NK-92 (cell line): Measurements from ENCODE around the gene LEO1.
"Not testable (repeated sequence)": the region's sequence is repeated elsewhere in the genome, so short reads cannot be mapped to it uniquely, and the experiment has no call there.

Experiments
- DNase-seq: peaks from one replicate; lab custom pipeline; 2025; ENCODE audit not compliant: unreplicated experiment; lab: John Stamatoyannopoulos, UW

Gene LEO1

DNA sequence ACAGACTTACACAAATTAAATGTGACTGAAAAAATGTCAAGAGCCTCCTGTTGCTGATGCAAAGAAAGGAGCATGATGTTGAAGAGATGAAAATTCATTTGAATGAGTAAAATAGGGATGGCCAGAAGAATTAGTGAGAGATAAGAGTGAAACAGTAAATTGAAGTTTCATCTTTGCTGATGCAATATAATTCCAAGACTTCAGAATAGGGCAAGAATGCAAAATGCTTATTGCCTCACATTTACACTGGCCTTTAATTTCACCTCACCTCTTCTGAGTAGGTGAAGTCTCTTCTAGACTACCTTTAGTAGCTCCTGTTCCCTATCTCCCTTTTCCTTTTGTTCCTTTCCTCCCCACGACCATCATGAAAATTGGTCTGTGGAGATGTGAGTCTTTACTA is 32.1 kb upstream of the LEO1 start:
- no peak for DNase-seq

DNA sequence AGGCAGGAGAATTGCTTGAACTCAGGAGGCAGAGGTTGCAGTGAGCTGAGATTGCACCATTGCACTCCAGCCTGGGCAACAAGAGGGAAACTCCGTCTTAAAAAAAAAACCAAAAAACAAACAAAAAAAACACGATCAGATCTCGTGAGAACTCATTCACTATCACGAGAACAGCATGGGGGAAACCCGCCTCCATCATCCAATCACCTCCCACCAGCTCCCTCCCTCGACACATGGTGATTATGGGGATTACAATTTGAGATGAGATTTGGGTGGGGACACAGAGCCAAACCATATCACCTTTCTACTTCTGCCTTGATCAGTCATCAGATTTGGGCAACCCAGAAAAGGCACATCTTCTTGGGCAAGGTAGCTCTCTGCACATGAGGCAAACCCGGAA is 31.5 kb upstream of the LEO1 start:
- DNase-seq = not testable (repeated sequence)

DNA sequence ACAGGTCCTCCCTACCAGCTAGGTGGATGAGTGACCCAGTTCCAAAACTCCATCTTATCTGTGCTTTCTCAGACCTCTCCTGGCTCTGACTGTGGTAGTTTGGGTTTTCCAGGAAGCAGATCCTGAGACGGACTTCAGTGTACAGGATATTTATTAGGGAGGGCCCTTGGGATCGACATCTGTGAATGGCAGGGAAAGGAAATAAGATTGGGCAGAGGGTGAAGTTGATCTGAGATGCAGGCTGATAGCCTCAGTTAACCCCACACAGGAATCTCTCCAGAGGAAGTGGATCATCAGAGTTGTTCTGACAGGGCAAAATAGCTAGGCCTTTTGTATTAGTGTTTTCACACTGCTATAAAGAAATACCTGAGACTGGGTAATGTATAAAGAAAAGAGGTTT is 30.8 kb upstream of the LEO1 start:
- DNase-seq = no peak

DNA sequence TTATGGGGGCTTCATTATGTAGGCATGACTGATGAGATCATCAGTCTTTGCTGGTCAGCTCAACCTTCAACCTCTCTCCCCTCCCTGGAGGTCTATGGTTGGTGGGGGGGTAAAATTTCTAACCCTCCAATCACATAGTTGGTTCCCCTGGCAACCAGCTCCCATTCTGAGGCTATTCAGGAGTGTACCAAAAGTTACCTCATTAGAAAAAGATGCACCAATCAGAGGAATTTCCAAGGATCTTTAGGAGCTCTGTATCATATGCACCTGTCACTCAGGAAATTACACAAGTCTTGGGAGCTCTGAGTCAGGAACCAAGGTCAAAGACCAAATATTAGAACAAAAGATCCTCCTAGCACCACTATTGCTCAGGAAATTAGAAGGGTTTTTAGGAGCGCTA is 21.4 kb upstream of the LEO1 start:
- DNase-seq = no peak

DNA sequence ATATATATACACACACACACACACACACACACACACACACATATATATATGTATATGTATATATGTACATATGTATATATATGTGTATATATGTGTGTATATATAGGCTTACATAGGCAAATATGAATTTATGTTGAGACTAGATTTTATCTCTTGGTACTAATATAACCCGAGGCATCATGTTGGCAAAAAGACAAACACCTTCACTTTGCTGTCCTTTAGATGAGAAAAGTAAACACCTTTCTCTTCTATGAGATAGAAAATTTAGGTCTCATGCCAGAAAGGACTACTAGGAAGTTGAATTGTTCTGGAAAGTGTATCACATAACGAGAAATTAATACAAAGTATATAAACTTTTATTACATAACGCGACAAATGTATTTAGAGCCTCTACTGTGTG is 19.6 kb upstream of the LEO1 start:
- DNase-seq = no peak

DNA sequence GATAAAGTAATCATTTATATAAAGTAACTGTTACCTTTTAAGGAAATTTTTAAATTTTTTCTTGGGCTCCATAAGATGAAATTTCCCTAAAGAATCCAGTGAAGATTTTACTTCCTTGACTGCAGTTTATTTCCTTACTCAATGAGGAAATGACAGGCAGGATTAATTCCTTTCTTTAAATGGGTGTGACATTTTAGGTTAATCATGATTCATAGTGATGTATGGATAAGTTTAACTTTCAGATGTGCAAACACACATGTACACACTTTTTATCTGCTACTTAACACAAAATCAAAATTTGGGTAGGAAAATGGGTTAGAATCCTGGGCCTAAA is 11.2 kb upstream of the LEO1 start:
- no peak for DNase-seq

DNA sequence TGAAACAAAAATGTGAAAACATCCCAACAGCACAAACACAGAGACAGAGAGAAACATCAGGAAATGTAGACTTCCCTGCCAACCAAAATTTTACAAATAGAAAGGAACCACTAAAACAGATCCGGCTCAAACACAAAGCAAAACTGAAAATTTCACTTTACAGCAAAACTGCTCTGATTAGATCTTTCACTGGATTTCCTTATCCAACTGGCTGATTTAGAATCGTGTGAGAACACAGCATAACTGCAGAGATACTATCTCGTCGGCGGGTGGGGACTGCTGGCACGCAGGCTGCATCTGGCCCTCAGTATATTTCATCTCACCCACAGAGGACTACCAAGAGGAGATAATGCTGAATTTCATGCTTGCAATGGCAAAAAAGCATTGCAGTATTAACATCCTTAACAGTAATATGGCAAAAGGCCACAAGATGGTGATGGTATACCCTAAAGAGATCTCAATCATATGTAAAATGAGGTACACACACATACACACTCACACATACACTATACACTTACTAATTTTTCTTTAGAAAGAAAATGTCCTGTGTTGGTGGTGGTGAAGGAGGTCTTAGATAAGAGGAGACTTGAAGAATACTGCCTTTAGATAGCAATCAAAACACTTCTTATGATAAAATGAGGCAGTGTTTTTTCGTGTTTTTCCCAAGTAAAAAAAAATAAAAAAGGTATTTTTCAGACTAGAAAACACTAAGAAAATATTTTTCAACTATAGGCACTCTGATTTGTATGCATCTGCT is 10.6 kb upstream of the LEO1 start:
- no peak for DNase-seq

DNA sequence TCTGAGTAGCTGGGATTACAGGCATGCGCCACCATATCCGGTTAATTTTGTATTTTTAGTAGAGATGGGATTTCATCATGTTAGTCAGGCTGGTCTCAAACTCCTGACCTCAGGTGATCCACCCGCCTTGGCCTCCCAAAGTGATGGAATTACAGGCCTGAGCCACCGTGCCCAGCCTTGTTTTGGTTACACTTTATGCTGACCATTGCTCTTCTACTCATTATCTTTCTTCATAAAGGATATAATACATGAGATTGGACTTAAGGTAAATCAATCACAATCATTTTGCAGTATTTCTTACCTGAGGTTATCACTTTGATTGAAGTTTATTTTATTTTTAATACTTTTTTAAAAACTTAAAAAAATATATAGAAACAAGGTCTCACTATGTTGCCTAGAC is 2.2 kb upstream of the LEO1 start:
- no peak for DNase-seq

DNA sequence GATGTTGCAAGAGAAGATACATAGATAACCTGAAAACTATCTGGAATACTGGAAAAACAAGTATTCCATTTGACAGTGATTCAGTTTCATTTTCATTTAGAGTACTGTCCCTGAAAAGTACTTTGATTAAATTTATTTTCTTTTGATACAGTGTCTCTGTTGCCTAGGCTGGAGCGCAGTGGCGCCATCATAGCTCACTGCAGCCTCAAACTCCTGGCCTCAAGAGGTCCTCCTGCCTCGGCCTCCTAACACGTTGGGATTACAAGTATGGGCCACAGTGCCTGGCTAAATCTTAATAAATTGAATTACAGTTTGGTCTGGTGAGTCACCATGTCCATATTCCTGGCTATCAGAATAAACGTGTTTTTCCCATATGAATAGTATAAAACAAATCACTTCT is 1.6 kb upstream of the LEO1 start:
- no peak for DNase-seq

DNA sequence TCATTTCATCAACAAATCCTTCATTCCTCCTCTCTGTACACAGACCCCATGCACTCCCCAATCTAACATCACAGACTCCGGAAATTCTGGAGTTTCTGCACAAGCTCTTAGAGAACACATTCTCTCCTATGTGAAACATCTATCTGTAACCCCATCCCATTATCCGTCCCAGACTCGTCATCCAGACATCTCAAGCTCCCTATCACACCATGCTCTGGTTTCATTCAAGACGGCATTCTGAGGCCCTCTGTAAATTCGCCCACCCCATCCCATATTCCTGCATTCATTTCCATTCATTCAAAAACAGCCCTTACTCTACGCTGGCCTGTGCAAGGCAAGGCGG is 575 bp downstream of the LEO1 start:
- DNase-seq = no peak

DNA sequence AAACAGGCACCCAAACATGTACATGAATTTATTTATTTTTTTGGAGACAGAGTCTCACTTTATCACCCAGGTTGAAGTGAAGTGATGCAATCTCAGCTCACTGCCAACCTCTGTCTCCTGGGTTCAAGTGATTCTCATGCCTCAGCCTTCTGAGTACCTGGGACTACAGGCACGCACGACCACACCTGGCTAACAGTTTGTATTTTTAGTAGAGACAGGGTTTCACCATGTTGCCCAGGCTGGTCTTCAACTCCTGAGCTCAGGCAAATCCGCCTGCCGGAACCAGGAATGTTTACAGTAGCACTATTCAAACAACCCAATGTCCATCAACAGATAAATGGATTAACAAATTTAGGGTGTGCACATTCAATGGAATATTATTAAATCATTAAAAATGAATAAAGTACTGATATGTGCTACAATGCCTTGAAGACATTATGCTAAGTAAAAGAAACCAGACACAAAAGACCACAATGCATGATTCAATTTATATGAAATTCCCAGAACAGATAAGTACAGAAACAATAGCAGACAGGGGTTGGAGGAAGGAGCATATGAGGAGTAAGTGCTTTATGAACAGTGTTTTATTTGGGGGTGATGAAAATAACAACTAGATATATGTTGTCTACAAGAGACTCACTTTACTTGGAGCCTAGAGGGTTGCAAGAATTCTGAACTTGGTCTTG is 1.3 kb downstream of the LEO1 start:
- DNase-seq = no peak

DNA sequence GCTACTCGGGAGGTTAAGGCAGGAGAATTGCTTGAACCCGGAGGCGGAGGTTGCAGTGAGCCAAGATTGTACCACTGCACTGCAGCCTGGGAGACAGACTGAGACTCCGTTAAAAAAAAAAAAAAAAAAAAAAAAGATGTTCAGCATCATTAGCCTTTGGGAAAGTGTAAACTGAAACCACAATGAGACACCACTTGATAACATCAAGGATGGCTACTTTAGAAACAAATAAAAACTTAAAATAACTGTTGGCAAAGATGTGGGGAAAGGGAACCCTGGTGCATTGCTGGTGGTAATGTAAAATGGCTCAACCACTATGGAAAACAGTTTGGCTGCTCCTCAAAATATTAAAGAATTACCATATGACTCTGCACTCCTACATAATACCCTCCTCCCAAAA is 1.9 kb downstream of the LEO1 start:
- no peak for DNase-seq

DNA sequence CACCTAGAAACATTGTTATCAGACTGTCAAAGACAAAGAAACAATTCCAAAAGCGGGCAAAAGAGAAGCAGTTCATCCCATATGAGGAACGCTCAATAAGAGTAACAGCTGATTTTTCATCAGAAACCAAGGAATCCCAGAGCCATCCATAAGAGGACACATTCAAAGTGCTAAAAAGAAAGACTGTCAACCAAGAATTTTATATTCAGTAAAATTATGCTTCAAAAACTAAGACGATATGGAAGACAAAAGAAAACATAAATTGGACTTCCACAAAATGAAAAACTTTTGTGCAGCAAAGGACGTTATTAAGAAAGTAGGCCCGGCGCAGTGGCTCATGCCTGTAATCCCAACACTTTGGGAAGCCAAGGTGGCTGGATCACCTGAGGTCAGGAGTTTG is 4.0 kb downstream of the LEO1 start:
- DNase-seq = no peak

DNA sequence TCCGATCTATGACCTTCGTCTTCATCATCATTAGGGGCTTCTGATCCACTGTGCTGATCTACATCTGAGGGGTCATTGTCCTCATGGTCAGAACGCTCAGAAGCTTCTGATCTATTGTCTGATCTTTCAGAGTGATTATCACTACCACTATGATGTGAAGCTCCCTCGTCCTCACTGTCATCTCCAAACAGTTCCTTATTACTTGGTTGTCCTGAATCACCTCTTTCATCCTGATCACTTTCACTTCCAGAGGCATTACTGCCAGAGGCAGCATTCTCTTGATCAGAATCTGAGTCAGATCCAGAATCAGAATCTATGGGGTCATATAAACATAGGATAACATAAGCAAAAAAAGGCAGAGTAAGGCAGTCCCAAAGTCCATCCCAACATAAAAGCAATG is 5.4 kb downstream of the LEO1 start:
- DNase-seq = no peak

DNA sequence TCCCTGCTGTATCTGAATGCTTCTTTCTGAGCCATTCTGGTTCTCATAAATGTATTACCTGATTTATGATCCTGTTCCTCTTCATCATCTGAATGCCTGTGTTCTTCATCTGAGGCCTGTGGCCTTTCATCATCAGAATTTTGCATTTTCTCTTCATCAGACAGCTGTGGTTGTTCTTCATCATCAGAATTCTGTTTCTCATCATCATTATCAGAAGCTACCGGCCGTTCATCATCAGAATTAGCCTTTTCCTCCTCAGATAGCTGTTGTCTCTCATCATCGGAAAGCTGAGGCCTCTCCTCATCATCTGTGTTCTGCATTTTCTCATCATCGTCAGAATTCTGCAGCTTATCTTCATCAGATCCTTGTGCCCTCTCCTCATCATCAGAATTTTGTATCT is 5.9 kb downstream of the LEO1 start:
- DNase-seq = no peak

DNA sequence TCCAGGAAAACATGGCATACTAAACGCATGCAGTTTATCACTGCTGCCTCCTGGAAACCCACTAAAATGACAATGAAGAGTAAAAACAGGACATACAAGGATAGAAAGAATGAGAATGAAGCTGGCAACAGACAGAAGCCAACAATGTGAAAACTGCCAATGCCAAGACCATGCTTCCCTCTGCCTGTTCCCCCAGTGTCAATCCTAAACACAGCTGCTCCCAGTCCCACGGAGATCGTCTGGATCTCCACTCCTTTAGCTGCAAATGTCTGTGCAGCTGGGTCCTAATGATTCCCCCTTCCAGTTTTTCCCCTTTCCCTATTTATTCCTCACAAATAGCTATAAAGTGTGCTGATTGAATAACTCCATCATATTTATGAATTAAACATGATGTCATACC is 16.1 kb downstream of the LEO1 start:
- DNase-seq = no peak

DNA sequence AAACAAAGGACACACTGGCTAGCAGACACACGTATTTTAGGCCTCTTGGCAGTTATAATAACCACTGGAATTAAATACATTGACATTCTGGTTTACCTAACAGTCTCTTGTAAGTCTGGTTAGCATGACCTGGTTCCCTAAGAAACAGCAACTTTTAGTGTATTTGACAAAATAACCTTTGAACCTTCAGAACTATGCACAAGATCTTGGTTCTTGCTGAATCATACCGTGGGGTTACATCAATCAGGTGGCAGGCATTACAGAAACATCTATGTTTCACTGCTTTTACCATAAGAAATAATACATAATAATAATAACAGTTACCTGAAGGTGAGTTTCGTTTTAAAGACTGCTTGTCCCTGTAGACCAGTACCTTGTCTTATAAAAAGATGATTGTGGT is 18.8 kb downstream of the LEO1 start:
- DNase-seq = no peak

DNA sequence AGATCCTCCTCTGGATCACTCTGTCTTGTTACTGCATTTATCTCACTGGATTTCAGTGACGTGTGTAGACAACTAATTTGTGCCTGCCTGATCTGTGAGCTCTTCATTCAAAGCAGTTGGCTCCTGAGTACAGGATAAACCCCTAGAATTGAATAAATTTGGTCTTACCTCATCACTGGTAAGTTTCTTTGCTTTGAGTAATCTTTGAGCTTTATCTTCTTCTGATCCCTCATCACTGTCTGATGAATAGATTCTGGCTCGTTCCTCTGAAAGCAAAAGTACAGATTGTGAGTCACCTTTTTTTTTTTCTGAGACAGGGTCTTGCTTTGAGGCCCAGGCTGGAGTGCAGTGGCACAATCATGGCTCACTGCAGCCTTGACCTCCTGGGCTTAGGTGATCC is 24.5 kb downstream of the LEO1 start:
- no peak for DNase-seq

DNA sequence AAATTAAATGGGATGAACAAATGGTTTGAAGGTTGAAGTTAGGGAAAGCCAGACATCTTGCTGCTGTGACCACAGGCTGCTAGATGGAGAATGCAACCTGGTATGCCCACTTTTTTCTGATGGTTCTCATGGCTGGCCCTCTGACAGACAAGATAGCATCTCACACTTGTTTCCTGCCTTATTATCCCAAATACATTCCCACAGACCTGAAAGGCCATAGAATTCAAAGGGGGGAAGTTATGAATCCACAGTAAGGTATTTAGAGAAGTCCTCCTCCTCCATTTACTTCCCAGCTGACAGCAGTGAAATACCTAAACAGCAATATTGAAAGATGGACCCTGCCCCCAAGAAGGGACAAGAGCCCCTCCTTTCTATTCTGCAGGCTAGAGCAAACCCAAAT is 32.4 kb downstream of the LEO1 start:
- no peak for DNase-seq

DNA sequence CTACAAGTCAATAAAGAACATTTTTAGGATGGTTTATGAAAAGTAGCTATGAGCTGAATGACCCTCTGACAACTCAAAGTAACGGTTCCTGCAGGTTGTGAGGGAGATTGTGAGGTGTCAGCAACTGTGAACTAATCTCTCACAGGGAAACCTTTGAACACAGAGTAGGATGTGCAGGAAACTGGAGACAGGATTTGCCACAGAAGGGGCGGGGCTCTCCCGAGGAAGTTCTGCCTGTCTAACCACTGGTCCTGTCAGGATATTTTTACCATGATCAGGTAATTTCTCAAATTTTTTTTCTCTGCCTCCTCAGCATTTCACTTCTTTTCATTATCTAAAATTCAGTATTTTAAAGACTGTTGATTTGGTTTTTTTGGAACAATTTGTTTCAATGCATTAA is 33.3 kb downstream of the LEO1 start:
- no peak for DNase-seq

DNA sequence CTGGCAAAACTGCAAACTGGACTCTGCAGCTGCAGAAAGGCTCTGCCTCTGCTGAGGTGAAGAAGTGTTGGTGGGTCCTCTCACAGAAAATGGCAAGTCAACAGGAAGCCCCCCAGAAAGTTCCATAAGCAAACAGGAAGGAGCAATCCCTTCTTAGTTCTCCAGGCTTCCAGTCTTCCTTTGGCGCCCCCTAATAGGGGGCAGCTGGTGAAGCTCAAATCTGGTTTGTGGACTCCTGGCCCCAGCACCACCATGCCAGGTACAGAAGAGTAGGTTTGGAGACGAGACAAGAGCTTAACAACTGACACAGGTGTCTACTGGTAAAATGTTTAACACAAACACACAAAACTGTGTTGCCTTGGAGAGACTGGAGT is 35.5 kb downstream of the LEO1 start:
- DNase-seq = no peak

DNA sequence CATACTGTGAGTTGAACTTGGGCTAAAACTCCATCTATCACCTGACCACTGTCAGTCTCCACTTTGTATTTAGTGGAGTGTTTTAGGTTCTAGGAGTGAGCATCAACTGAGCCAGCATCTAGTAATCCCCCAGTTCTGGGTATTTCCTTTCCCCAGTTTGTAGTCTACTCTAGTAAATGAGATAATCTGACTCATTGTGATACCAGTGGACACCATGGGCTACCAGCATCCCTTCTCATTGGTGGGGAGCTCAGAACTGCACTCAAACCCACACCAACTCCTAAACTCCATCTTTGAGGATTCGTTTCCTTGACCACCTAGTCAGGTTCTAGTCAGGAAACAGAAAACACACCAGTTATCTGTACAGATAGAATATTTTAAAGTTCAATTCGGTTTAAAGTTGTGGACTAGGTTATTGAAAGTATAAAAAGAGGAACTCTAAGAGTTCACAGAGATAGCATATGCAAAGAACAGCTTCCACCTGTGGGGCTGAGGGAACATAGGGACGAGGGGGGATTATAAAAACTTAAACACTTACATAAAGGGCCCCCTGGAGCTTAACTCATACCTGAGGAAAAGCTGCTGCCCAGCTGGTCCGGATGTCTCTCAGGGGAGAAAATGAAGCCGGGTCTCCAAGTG is 36.0 kb downstream of the LEO1 start:
- DNase-seq = no peak

DNA sequence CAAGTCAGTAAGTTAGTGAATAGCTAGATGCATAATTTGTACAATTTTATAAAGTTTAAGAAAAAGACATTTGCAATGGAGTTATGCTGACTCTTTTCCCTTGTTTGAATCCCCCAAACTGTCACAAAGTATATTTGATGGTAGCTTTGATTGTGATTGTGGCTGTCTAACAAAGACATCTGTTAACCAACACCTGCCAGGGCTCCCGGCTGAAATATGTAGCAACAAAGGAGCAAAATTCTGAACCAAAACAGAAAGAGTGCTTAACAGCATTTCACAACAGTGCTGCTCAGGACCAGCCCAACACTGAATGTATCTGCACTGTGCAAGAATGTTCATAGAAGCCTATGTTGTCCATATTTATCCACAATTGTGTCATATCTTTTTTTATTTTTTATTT is 39.4 kb downstream of the LEO1 start:
- DNase-seq = no peak
